SU-DHL-6 (cell line): ENCODE measurements around the gene MARVELD1.
A peak's percentile ranks its signal among the peaks of the same experiment; 100 is the strongest.

Experiments
- H2AFZ ChIP-seq: fragments of 200-600 bp; sonication (generic); 2 replicates; pipeline ENCODE4 v1.6.1; 2014; ENCODE audit warnings: low read depth, mild to moderate bottlenecking, moderate library complexity, mixed read lengths, antibody characterized with exemption, low read length; ENCODE audit not compliant: severe bottlenecking
- H3F3A ChIP-seq: fragments of 200-600 bp; shearing (Covaris generic); 2 replicates; pipeline ENCODE4 v1.6.0; 2016; ENCODE audit warnings: antibody characterized with exemption, mild to moderate bottlenecking; ENCODE audit not compliant: insufficient read depth
- H3K27ac ChIP-seq: fragments of 200-600 bp; sonication (generic); 2 replicates; pipeline ENCODE4 v1.5.1; 2016; ENCODE audit warnings: low read depth, mild to moderate bottlenecking, low read length, moderate library complexity, mixed read lengths
- H3K27me3 ChIP-seq: fragments of 200-600 bp; sonication (generic), shearing (Covaris generic); 2 replicates; pipeline ENCODE4 v1.6.0; 2014; ENCODE audit warnings: mild to moderate bottlenecking, low read length
- H3K36me3 ChIP-seq: fragments of 200-600 bp; sonication (generic); 2 replicates; pipeline ENCODE4 v1.6.1; 2014; ENCODE audit warnings: mild to moderate bottlenecking, low read length, mixed read lengths
- H3K4me2 ChIP-seq: fragments of 300-600, 200-600 bp; shearing (Covaris generic), sonication (generic); 2 replicates; pipeline ENCODE4 v1.6.0; 2014; ENCODE audit warnings: low read length, low read depth, mild to moderate bottlenecking; ENCODE audit not compliant: poor library complexity, severe bottlenecking
- H3K4me3 ChIP-seq: fragments of 200-600 bp; sonication (generic); 2 replicates; pipeline ENCODE4 v1.5.1; 2014; ENCODE audit warnings: antibody characterized with exemption, low read length, mild to moderate bottlenecking, mixed read lengths; ENCODE audit not compliant: insufficient read depth, poor library complexity, severe bottlenecking
- H3K79me2 ChIP-seq: fragments of 200-600 bp; sonication (generic); 2 replicates; pipeline ENCODE4 v1.6.1; 2014; ENCODE audit warnings: mild to moderate bottlenecking, low read length, moderate library complexity; ENCODE audit not compliant: insufficient read depth
- H3K9ac ChIP-seq: fragments of 200-600 bp; sonication (generic); 2 replicates; pipeline ENCODE4 v1.7.0; 2014; ENCODE audit warnings: mild to moderate bottlenecking, low read length
- H3K9me2 ChIP-seq: fragments of 200-600 bp; sonication (generic); replicated peaks from 2 replicates; pipeline ENCODE4 v1.6.1; 2014; ENCODE audit warnings: low read length; ENCODE audit not compliant: insufficient read depth
- H3K9me3 ChIP-seq: fragments of 200-600 bp; sonication (generic); 2 replicates; pipeline ENCODE4 v1.6.1; 2014; ENCODE audit warnings: low read length, mixed read lengths; ENCODE audit not compliant: insufficient read depth
- H4K20me1 ChIP-seq: fragments of 200-600 bp; sonication (generic); 2 replicates; pipeline ENCODE4 v1.6.1; 2014; ENCODE audit warnings: low read depth, mild to moderate bottlenecking, antibody characterized with exemption, low read length, moderate library complexity, mixed read lengths
- EZH2phosphoT487 ChIP-seq: fragments of 200-600 bp; sonication (generic), shearing (Covaris generic); conservative IDR thresholded peaks from 2 replicates; pipeline ENCODE4 v1.6.1; 2018; ENCODE audit warnings: mild to moderate bottlenecking, antibody characterized with exemption, low read length, moderate library complexity, mixed read lengths
- TF ChIP-seq, protein P1 (sequence below): fragments of 200-600 bp; sonication (generic); IDR thresholded peaks from one replicate; pipeline ENCODE4 v1.5.1; 2017; ENCODE audit warnings: antibody characterized with exemption, mild to moderate bottlenecking, low read length, moderate library complexity; ENCODE audit not compliant: insufficient read depth, poor library complexity, severe bottlenecking

The MARVELD1 gene

DNA sequence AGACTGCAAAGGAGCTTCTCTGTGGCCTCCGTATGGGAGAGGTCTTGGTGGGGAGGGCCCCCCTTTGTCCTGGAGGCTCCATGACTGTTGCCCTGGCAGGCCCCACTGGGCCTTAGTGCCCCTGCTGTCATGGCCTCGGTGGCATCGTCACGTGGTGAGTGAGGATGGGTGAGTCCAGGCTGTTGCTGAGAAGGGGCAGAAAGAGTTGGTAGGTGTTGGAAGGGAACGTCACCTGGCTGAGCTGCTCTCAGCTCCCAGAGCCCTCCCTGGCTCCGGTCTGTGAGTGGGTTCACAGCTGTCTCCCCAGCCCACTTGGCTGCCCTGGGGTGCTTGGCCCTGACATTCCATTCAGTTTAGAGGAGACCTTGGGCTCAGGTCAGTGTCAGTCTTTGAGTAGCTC lies 42.2 kb downstream of the MARVELD1 start:
- H3K27me3 ChIP-seq: no peaks in the 10 kb centered on the region
- no peak overlapping the region for H3K4me2 ChIP-seq
- no peaks in the 10 kb centered on the region for H3K36me3 ChIP-seq
- no peak overlapping the region for H2AFZ ChIP-seq
- TF ChIP-seq, protein P1, sequence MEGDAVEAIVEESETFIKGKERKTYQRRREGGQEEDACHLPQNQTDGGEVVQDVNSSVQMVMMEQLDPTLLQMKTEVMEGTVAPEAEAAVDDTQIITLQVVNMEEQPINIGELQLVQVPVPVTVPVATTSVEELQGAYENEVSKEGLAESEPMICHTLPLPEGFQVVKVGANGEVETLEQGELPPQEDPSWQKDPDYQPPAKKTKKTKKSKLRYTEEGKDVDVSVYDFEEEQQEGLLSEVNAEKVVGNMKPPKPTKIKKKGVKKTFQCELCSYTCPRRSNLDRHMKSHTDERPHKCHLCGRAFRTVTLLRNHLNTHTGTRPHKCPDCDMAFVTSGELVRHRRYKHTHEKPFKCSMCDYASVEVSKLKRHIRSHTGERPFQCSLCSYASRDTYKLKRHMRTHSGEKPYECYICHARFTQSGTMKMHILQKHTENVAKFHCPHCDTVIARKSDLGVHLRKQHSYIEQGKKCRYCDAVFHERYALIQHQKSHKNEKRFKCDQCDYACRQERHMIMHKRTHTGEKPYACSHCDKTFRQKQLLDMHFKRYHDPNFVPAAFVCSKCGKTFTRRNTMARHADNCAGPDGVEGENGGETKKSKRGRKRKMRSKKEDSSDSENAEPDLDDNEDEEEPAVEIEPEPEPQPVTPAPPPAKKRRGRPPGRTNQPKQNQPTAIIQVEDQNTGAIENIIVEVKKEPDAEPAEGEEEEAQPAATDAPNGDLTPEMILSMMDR: no peak
- no peak for TF ChIP-seq EZH2phosphoT487
- no peak overlapping the region for H3K27ac ChIP-seq
- H3K79me2 ChIP-seq: no peaks in the 10 kb centered on the region
- H3F3A ChIP-seq: no peaks in the 10 kb centered on the region
- H4K20me1 ChIP-seq: no peaks in the 10 kb centered on the region
- H3K9me3 ChIP-seq: no peaks in the 10 kb centered on the region
- H3K9ac ChIP-seq: no peak overlapping the region
- no peaks in the 10 kb centered on the region for H3K9me2 ChIP-seq
- no peak overlapping the region for H3K4me3 ChIP-seq

DNA sequence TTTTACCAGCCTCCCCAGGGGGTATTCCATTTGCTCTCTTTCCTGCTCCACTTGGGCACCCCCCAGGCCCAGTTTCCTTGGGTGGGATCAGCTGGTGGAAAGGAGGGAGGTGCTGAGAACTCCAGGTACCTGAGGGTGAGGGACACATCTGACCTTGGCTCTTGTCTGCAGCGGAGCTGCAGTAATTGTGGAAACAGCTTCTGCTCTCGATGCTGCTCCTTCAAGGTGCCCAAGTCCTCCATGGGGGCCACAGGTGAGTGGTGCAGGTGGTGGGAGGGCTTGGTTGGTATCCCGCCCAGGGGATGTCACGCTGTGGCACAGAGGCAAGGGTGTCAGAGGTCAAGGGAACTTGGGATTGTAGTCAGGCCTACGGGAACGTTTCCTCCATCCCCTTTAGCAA lies 43.9 kb downstream of the MARVELD1 start:
- Histone ChIP-seq H3K9me2 (no peaks in the 10 kb centered on the region), H2AFZ (no peak overlapping the region), H3K36me3 (no peaks in the 10 kb centered on the region), H3K27ac (no peak overlapping the region), H4K20me1 (no peaks in the 10 kb centered on the region), H3K9me3 (no peaks in the 10 kb centered on the region), H3K79me2 (no peaks in the 10 kb centered on the region), H3K9ac (no peak overlapping the region), H3F3A (no peaks in the 10 kb centered on the region), H3K4me2 (no peak overlapping the region), H3K4me3 (no peak overlapping the region), H3K27me3 (no peaks in the 10 kb centered on the region)
- TF ChIP-seq, protein P1: no peak
- no peak for TF ChIP-seq EZH2phosphoT487

DNA sequence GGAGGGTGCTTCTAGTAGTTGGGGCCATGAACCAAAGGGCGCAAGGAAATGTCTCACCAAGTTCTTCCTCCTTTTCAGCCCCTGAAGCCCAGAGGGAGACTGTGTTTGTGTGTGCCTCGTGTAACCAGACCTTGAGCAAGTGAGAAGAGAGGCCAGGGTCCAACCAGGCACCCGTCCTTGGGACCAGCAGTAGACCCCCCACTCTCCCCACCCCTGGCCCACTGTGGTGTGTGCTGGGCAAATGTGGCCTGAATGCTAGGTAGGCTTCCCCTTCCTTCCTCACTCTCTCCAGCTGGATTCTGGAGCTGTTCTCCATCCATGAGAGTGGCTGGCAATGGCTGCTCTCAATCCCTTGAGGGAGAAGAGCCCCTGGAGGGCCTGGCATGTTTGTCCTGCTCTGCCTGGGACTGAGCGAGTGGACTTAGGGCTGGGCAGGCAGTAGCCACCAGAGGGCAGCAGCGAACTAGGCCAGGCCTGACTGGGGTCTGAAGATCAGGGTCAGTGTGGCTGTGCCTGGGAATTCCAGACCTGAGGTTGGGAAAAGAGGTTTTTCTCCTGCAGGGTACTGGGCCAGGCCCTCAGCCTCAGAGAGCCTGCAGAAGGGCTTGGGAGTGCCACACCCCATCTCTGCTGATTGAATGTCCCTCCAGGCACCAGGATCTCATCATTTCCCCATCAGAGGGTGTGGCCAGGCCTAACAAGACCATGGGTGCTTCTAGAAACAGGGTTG lies 45.8 kb downstream of the MARVELD1 start:
- no peaks in the 10 kb centered on the region for H3K27me3 ChIP-seq
- H3K9me3 ChIP-seq: no peaks in the 10 kb centered on the region
- no peak overlapping the region for H3K4me2 ChIP-seq
- TF ChIP-seq, protein P1: peak; percentile 66
- no peak for TF ChIP-seq EZH2phosphoT487
- no peak overlapping the region for H3K9ac ChIP-seq
- no peaks in the 10 kb centered on the region for H3K36me3 ChIP-seq
- no peak overlapping the region for H3K27ac ChIP-seq
- H3F3A ChIP-seq: no peaks in the 10 kb centered on the region
- H2AFZ ChIP-seq: no peak overlapping the region
- H3K9me2 ChIP-seq: no peaks in the 10 kb centered on the region
- no peaks in the 10 kb centered on the region; the same call in 1 of the 2 replicates for H4K20me1 ChIP-seq
- no peak overlapping the region for H3K4me3 ChIP-seq
- no peaks in the 10 kb centered on the region for H3K79me2 ChIP-seq
